Stimulated activated CD8-positive, alpha-beta memory T cell treated with anti-CD3 and anti-CD28 coated beads, Interleukin-12 subunit alpha, Interleukin-12 subunit beta, amount 100 ng/mL, for 4 hours (primary cell): ENCODE data around the gene MRPL20.

Experiments
- DNase-seq: peaks from one replicate; pipeline ENCODE4 v3.0.0-alpha.2; 2020; ENCODE audit warnings: low read depth

MRPL20 gene

GRCh38 chr1:1360506-1361169 is 46.5 kb downstream of the MRPL20 start:
- DNase-seq: no peak

GRCh38 chr1:1359664-1360468 is 47.2 kb downstream of the MRPL20 start:
- no peak for DNase-seq

- DNase-seq: no peak
These were observed 47.8 kb downstream of the MRPL20 start for GRCh38 chr1:1359308-1359663.

GRCh38 chr1:1358433-1359271 is 48.4 kb downstream of the MRPL20 start, which contains the start of gene MXRA8:
TSS of gene MXRA8 (minus strand) at chr1:1358555. CDS start at chr1:1358504, 51 bp downstream.
- DNase-seq: no peak

- no peak for DNase-seq
These were observed 49.1 kb downstream of the MRPL20 start for GRCh38 chr1:1357871-1358432.

- DNase-seq: no peak
These were observed 50.2 kb downstream of the MRPL20 start for GRCh38 chr1:1356796-1357401.

GRCh38 chr1:1356166-1356795 is 50.8 kb downstream of the MRPL20 start:
- no peak for DNase-seq

GRCh38 chr1:1355416-1355815 is 51.7 kb downstream of the MRPL20 start:
- no peak for DNase-seq

- DNase-seq: no peak
These were observed 52.5 kb downstream of the MRPL20 start for GRCh38 chr1:1354271-1355247.

- no peak for DNase-seq
These were observed 53.5 kb downstream of the MRPL20 start for GRCh38 chr1:1353389-1354151.

- DNase-seq: no peak
These were observed 54.2 kb downstream of the MRPL20 start for GRCh38 chr1:1352786-1353388.
